Erythroblast (primary cell): ENCODE data around the gene CISD2.

Experiments
- GATA1 ChIP-seq: IDR thresholded peaks from 2 replicates; pipeline ENCODE4 v1.6.1; 2011; ENCODE audit warnings: low read depth, mild to moderate bottlenecking, control low read depth, low read length, moderate library complexity
- POLR2A ChIP-seq: IDR thresholded peaks from 2 replicates; pipeline ENCODE4 v1.6.1; 2011; ENCODE audit warnings: mild to moderate bottlenecking, low read length

- TF ChIP-seq POLR2A (no peak), GATA1 (no peak)
Measured at GRCh38 chr4:102862747-102863146, 6.0 kb upstream of the CISD2 start.
